Measurements from ENCODE around the gene RBM20.

- TF ChIP-seq EZH2 (IDR thresholded peaks at IDR 0.05; ENCODE audit: low read depth, unreplicated experiment) (no peak), CREB1 (CRISPR knock-in tag; IDR thresholded peaks at IDR 0.05; ENCODE audit: low read depth) (no peak), POLR2AphosphoS5 (IDR thresholded peaks at IDR 0.05; ENCODE audit: low read depth) (no peak)
Observed at GRCh38 chr10:110885932-110886674, 242.0 kb downstream of the RBM20 start.

All from GM23338 (cell line).